Activated naive CD4-positive, alpha-beta T cell (primary cell): ENCODE measurements around the gene PPP2R5C.
A peak's percentile ranks its signal among the peaks of the same experiment; 100 is the strongest.

Experiments
- DNase-seq, 4 experiments: peaks; one replicate each; lab custom pipeline; 2025; lab: John Stamatoyannopoulos, UW

The PPP2R5C gene

DNA sequence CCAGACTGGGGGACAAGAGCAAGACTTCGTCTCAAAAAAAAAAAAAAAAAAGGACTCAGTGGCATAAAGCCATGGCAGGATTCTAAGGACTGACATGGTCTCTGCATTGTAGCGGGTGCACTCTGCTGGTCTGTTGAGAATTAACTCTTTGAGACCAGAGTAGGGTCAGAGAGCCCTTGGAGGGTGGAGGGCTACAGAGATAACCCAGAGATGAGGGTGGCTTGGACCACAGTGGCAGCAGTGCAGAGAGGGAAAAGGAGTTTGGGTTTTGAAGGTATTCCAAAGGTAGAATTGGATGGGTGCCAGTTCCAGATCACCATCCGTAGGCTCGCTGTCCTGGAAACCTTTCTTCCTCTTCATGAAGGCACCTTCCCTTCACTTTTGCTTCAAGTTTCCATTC lies 188.6 kb downstream of the PPP2R5C start:
- DNase-seq = no peak

DNA sequence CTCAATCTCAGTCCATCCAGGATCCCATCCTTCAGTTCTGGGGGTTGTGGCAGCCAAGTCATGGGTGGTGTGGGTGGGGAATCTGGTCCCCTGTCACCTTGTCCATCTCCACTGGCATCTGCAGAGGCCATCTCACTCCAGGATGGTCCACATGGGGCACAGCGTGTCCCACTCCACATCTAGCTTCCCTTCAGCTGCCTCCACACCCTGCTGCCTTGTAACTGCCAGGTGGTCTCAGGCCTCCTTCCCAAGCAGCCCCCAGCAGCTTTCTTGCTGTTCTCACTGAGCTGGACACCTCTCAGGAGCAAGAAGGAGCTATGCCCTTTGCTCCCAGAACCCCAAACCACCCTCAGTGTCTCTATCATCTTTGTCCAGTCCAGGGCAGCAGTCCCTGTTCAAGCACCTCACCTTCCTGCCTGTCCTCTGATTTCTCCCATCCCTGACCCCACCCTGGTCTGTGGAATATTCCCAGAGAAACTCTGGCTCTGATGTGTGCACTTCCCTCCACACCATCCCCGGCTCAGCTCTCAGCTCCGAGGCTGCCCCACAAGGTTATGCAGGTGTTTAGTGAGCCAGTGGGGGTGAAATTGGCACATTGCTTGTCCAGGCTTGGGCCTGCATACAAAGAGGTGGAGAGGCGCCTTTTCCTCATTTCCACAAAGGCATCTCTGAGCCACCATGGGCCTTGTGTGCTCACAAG lies 189.2 kb downstream of the PPP2R5C start:
- DNase-seq = no peak

DNA sequence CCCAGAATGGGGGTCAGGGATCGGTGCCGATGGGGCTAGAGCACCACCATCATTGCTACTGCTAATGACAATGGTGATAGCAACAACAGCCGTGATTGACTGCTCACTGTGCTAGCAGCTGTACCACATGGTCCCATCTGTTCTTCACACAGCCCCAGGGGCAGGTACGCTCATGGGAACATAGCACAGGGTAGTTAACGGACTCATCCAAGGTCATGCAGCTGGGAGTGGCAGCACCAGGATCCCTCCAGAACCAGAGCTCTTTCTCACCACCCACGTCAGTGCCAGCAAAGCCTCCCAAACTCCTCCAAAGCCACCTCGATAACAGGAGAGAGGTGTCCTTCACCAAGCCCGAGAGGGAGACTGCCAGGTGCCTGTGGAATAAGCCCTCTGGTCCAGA lies 191.6 kb downstream of the PPP2R5C start:
- no peak for DNase-seq

DNA sequence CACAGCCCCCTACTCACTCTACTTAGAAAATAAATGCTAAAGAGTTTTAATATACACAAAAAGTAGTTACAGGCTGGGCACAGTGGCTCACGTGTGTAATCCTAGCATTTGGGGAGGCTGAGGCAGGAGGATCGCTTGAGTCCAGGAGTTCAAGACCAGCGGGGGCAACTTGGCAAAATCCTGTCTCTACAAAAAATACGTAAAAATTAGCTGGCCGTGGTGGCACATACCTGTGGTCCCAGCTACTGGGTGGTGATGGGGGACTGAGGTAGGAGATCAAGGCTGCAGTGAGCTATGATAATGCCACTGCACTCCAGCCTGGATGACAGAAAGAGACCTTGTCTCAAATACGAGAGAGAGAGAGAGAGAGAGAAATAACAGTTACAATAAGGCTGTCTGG lies 193.0 kb downstream of the PPP2R5C start:
- no peak for DNase-seq

- no peak for DNase-seq
These were observed 194.2 kb downstream of the PPP2R5C start for GRCh38 chr14:101955695-101956161.

DNA sequence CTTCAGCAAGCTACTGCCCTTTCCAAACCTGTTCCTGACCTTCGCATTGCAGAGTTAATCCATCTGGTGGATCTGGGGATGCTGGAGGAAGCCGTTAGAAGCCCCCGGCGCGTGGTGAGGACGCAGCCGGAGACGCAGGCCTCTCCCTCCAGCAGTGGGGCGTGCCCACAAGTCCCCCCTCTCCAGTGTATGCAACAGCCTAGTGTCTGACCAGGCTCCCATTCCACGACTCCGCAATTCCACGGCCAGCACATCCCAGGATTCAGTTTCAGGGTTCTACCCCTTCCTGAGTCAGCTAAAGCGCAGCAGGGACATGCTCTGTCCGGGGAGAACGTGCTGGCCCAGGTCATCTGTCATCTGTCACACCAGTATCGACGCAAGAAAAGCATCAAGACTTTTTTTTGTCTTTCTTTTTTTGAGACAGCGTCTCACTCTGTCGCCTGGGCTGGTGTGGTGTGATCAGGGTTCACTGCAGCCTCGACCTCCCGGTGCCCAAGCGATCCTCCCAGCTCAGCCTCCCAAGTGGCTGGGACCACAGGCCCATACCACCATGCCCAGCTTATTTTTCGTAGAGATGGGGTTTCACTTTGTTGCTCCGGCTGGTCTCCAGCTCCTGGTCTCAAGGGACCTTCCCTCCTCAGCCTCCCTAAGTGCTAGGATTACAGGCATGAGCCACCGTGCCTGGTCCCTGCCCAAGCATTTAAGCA lies 194.8 kb downstream of the PPP2R5C start:
- DNase-seq = no peak

GRCh38 chr14:101957406-101958234 lies 196.1 kb downstream of the PPP2R5C start:
- DNase-seq = no peak

DNA sequence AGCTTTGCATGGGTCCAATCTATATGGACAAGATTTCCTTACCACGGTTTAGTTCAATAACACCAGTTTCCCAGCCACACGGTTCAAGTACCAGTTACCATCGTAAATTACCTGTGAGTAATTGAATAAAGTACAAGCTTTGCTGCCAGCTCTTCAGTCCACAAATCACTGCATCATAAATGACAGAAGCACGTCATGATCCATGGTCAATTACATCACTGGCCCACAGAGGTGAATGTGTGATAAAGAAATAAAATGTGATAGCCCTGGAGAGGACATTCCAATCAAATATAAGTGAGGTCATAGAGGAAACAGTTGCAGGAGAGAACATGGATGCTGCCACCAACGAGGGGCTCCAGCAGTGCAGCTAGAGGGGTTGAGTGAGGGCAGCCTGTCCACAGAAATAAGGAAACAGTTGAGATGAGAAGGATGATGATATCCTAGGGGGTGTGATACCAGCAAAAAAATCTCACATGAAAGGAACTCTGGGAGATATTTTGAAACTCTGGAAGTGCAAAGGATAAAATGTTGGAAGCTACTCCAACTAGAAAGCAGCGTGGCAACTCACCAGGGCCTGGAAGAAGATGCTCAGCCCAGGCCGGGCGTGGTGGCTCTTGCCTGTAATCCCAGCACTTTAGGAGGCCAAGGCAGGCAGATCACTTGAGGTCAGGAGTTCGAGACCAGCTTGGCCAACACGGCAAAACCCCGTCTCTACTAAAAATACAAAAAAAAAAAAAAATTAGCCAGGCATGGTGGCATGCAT lies 197.1 kb downstream of the PPP2R5C start:
- no peak for DNase-seq

DNA sequence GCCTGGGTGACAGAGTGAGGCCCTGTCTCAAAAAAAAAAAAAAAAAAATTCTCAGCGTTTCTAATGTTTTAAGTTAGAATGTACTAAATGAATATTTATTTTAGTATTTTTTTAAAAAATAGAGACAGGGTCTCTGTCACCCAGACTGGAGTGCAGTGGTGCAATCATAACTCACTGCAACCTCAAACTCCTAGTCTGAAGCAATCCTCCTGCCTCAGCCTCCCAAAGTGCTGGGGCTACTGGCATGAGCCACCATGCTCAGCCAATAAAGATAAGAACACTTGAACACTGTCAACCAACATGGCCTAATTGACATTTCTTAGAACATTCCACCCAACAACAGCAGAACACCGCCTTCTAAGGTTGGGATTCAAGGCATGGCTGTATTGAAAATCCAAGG lies 197.8 kb downstream of the PPP2R5C start:
- DNase-seq = no peak

DNA sequence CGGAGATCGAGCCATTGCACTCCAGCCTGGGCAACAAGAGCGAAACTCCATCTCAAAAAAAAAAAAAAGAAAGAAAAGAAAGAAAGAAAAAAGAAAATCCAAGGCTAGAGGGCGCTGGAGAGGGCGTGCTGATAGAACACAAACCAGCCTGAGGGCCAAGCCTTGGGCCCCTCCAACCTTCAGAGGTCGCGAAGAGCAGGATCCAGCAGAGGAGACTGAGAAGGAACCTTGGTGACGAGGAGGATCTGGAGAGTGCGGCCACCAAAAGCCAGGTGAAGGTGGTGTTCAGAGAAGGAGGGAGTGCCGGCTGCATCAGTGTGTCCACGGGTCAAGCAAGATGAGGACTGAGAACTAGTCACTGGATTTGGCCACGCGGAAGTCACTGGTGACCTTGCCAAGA lies 198.7 kb downstream of the PPP2R5C start:
- DNase-seq = no peak

DNA sequence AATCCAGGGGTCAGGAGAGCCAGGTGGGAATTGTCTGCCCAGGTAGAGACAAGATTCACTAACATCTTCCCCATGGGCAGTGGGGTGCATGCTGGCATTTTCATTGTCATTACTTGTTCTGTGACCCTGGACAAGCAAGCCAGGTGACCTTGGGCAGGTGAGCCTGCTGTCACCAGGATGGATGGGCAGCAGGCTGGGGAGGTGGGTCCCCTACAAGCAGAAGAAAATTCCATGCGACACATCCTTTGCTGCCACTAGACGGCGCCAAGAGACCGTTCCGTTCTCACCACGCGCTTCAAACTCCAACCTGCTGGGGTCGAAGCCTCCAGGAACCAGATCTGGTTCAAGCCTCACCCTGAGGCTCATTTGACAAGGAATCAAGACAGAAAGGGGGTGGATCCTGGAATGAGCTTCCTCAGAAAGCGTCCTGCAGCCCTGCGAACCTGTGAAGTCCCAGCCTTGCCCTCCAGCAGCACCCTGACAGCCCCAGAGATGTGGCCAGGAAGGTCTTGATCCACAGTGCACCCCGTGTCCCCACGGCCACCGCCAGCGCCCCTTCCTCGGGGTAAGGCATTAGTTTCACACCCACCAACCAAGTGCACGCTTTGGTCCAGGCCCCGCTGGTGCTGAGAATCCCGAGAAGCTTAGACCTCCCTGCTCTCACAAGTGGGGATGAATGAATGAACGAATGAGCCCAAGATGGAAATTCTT lies 199.7 kb downstream of the PPP2R5C start:
- DNase-seq = peak; percentile 33 to 65 (median 47)

GRCh38 chr14:101961746-101962502 lies 200.4 kb downstream of the PPP2R5C start:
- no peak for DNase-seq

DNA sequence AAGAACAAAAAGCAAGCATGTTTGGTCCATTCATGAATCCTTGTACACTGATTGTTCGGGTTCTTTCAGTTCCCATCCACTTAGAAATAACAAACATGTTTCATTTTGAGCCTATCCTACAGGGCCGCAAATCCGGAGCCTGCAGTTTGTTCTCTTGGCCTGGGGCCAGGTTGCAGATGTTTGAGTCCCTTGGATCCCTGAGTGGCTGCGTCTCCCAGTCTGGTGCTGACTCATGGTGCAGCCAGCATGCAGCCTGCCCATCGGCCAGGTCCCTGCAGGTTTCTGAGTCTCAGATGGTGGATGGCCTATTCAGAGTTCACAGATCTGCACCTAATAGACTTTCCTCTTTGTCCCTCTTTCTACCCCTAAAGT lies 201.0 kb downstream of the PPP2R5C start:
- DNase-seq = no peak

DNA sequence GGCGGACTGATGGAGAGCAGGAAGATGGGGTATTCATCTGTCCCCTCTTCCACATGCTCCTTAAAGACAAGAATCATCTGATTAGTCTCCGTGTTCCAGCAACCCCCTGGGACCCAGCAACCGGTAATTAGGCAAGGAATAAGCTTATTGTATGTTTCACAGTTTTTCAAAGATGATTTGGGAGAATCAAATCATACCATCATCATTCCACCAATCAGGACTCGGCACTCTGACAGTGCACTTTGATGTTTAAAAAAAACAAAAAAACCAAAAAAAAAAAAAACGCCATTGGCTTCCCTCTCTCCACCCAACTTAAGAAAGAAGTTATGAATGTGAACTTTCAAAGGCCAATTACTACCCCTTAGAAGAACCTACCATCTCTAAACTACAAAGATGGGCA lies 201.5 kb downstream of the PPP2R5C start:
- no peak for DNase-seq

- DNase-seq = no peak
These were observed 202.3 kb downstream of the PPP2R5C start for GRCh38 chr14:101963656-101964296.

DNA sequence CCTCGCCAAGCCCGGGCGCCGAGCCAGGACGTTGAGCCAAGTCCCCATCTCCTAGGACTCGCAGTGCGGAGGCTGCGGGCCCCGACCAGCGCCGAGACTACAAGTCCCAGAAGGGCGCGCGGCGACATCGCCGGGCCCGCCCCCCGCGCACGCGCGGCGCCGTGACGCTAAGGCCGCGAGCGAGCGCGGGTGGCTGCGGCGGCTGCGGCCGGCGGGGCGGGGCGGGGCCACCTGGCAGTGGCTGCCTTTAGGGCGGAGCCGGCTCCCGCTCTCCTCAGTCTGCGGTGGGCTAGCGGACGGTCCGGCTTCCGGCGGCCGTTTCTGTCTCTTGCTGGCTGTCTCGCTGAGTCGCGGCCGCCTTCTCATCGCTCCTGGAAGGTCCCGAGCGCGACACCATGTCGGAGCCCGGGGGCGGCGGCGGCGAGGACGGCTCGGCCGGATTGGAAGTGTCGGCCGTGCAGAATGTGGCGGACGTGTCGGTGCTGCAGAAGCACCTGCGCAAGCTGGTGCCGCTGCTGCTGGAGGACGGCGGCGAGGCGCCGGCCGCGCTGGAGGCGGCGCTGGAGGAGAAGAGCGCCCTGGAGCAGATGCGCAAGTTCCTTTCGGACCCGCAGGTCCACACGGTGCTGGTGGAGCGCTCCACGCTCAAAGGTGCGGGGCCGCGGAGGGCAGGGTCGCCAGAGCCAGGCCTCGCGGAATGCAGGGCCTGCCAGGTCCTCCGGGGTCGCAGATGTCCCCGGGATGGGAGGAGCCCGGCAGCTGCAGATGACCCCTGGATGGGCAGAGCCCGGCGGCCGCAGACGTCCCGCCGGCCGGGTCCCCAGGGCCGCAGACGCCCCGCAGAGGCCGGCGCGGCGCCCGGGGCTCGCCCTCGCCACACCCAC lies 203.0 kb downstream of the PPP2R5C start, which contains the start of gene DYNC1H1:
DYNC1H1 (plus strand) TSS at position 277 of the 884 bp plus-strand sequence; CDS start at position 396, 119 bp downstream.
- DNase-seq = peak; percentile 63 to 89 (median 70)

GRCh38 chr14:101965181-101965544 lies 203.7 kb downstream of the PPP2R5C start:
- peak in 3 of 4 experiments; percentile 7 to 18 (median 13) for DNase-seq

DNA sequence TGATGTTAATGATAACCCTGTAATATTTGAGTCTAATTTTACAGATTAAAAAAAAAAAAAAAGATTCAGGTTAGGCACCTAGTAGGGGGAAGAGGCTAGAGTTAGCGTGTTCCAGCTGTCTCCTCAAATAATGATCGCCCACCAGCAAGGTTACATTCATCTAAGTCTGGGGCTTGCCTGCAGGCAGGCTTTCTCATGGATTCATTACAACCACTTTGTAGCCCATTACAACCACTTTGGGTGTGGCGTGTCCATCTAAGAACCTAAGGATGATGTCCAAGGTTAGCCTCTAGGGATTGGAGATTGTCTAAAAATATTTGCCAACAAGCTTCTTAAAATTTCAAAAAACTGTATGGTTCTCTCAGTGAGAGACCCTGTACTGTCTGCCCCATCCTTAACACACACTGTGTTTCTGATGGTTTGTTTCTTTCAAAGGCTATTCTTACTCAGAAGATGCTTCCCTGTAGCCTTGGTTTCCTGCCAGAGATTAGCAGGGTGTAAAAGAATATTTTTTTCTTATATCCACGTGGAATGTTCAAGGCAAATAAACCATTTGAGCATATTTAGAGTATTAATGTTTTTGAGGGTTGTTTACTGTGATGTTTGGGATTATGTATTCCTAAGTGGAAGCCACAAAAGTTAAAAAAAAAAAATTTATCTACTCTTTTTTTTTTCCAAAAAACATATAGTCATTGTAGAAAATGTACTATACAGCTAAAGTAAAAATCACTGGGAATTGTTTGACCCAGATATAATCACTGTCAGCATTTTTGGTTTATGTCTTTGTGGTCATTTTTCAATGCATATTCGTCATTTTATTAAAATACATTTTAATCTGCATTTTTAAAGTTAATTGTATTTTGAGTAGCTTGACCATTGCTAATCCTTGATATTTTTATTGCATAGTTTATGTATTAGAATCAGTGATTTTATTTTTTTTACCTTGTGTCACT lies 204.5 kb downstream of the PPP2R5C start:
- no peak for DNase-seq
